GM12878 (cell line): Measurements from ENCODE around the gene TIMP2. TPM values are rescaled to one million over a fixed set of nuclear protein-coding genes. Genes with fewer than 3 reads are reported as not detected.

Experiments used
- ATAC-seq: fragments of 200-7000 bp; cut with Tn5 transposase; 3 replicates; pipeline ENCODE4 v1.9.1; 2020; ENCODE audit warnings: mild to moderate bottlenecking, moderate library complexity
- BruUV-seq: library from RNA; stranded (reverse); fragments of 400-500 nt; replicated peaks from 2 replicates; lab custom pipeline; 2021; lab: Mats Ljungman, UMichigan
- CTCF ChIA-PET: fragments of 300-600 bp; sonication (Branson Sonifier 250); formaldehyde crosslinking; extraction: SDS; loops from one replicate; lab custom pipeline; 2021; ENCODE audit warnings: inconsistent platforms; lab: Yijun Ruan, JAX
- POLR2A ChIA-PET: fragments of 350-600 bp; formaldehyde crosslinking; extraction: SDS; loops from one replicate; lab custom pipeline; 2021; ENCODE audit warnings: inconsistent platforms; lab: Charles Lee
- RAD21 ChIA-PET: fragments of 300-600 bp; sonication (Branson Sonifier 250); formaldehyde crosslinking; loops from one replicate; lab custom pipeline; 2023; ENCODE audit warnings: antibody characterized with exemption; ENCODE audit not compliant: unreplicated experiment; lab: Charles Lee
- SMC1A ChIA-PET: fragments of 300-600 bp; sonication (Branson Sonifier 250); formaldehyde crosslinking; loops from one replicate; lab custom pipeline; 2023; ENCODE audit not compliant: unreplicated experiment, uncharacterized antibody; lab: Charles Lee
- DNase-seq: peaks from one replicate; pipeline ENCODE4 v3.0.0-alpha.2; 2011; ENCODE audit warnings: low read depth, low spot score
- FAIRE-seq: peaks from 3 replicates; lab custom pipeline; 2011; peaks lifted over from hg19 to GRCh38; lab: Jason Lieb, UNC
- H2AFZ ChIP-seq: 2 replicates; pipeline ENCODE4 v1.6.0; 2011; ENCODE audit warnings: low read depth, low read length, control low read depth; ENCODE audit not compliant: control insufficient read depth
- H3K27ac ChIP-seq: 2 replicates; pipeline ENCODE4 v1.5.1; 2011; ENCODE audit warnings: control low read depth; ENCODE audit not compliant: control insufficient read depth, insufficient read depth
- H3K27me3 ChIP-seq, 2 experiments: replicated peaks in 1 of 2; 2 replicates each; pipeline versions ENCODE4 v1.6.0 to v1.6.1; 2011; ENCODE audit warnings: low read length in 1 of 2; ENCODE audit not compliant: control insufficient read depth in 2 of 2, insufficient read depth in 2 of 2
- H3K36me3 ChIP-seq, 2 experiments: 2 replicates each; pipeline ENCODE4 v1.5.1; 2011; ENCODE audit warnings: low read length in 1 of 2; ENCODE audit not compliant: control insufficient read depth in 2 of 2, insufficient read depth in 2 of 2
- H3K4me1 ChIP-seq: 2 replicates; pipeline ENCODE4 v1.6.1; 2011; ENCODE audit warnings: mild to moderate bottlenecking, low read length, moderate library complexity, mixed read lengths; ENCODE audit not compliant: control insufficient read depth, insufficient read depth
- H3K4me2 ChIP-seq: 2 replicates; pipeline ENCODE4 v1.6.0; 2011; ENCODE audit warnings: control low read depth; ENCODE audit not compliant: control insufficient read depth, insufficient read depth
- H3K4me3 ChIP-seq: fragments of 200-600 bp; sonication (generic); 2 replicates; pipeline ENCODE4 v1.5.1; 2016
- H3K79me2 ChIP-seq: 2 replicates; pipeline ENCODE4 v1.6.0; 2011; ENCODE audit warnings: low read length; ENCODE audit not compliant: control insufficient read depth, insufficient read depth
- H3K9ac ChIP-seq: 2 replicates; pipeline ENCODE4 v1.8.0; 2011; ENCODE audit warnings: low read length, control low read depth, mixed read lengths; ENCODE audit not compliant: control insufficient read depth, insufficient read depth
- H3K9me3 ChIP-seq: replicated peaks from 3 replicates; pipeline ENCODE4 v1.5.1; 2011; ENCODE audit warnings: mild to moderate bottlenecking, low read length; ENCODE audit not compliant: control insufficient read depth, insufficient read depth
- H4K20me1 ChIP-seq: 2 replicates; pipeline ENCODE4 v1.6.0; 2011; ENCODE audit not compliant: control insufficient read depth, insufficient read depth
- BHLHE40 ChIP-seq, 2 experiments: fragments of 450-650 bp in 1 of 2; IDR thresholded peaks; 2 replicates each; pipeline ENCODE4 v1.6.1; 2011 to 2017; ENCODE audit warnings: low read depth in 2 of 2, borderline replicate concordance in 1 of 2, improper control_type of control experiment in 1 of 2, low read length in 1 of 2, mild to moderate bottlenecking in 1 of 2
- GABPA ChIP-seq: IDR thresholded peaks from 2 replicates; pipeline ENCODE4 v1.6.1; 2014; ENCODE audit warnings: antibody characterized with exemption, low read depth, mild to moderate bottlenecking, inconsistent platforms
- NFXL1 ChIP-seq: fragments of 450-650 bp; IDR thresholded peaks from 2 replicates; pipeline ENCODE4 v1.6.1; 2017; ENCODE audit warnings: antibody characterized with exemption, mild to moderate bottlenecking, borderline replicate concordance
- POU2F2 ChIP-seq: IDR thresholded peaks from 3 replicates; pipeline ENCODE4 v1.6.1; 2011; ENCODE audit warnings: low read depth, mild to moderate bottlenecking, low read length, borderline replicate concordance
- RAD21 ChIP-seq: IDR thresholded peaks from 2 replicates; pipeline ENCODE4 v1.6.1; 2011; ENCODE audit warnings: mild to moderate bottlenecking, low read depth, low read length, moderate library complexity; ENCODE audit not compliant: insufficient read depth
- WGBS: methylation state at CpG from one replicate; pipeline ENCODE4 v1.1.6; 2016; ENCODE audit warnings: low lambda C conversion rate; ENCODE audit not compliant: insufficient replicate concordance, insufficient coverage; ENCODE audit errors: missing lambda C conversion rate; 5-methylcytosine and 5-hydroxymethylcytosine counted together
- in situ Hi-C: fragments of 300-500 bp; cut with MboI; formaldehyde crosslinking; loops from 9 replicates; pipeline ENCODE4 v1.14.3; 2018; ENCODE audit warnings: mixed read lengths
- intact Hi-C: fragments of 100-400 bp; cut with micrococcal nuclease; formaldehyde crosslinking; loops from one replicate; pipeline ENCODE4 v1.14.2; 2022; ENCODE audit not compliant: unreplicated experiment
- polyA plus RNA-seq, 11 experiments: library from polyadenylated mRNA; depleted of rRNA in 4 of 11; unstranded in 6 of 11; stranded (reverse) in 5 of 11; fragments of >200 nt; fragmentation: Nextera tagmentation in 4 of 11; fragmentation: Illumina TruSeq in 1 of 11; extraction: Ambion mirVana in 4 of 11; extraction: Trizol in 1 of 11; gene quantifications; 1 replicate in 1 of 11; 2 replicates in 10 of 11; pipeline versions ENCODE4 v1.2.1 to v1.2.3, GENCODE V29; 2011 to 2016; ENCODE audit warnings: inconsistent platforms in 2 of 11, missing spikeins in 2 of 11, low read depth in 1 of 11
- total RNA-seq, 4 experiments: library from RNA; depleted of rRNA in 3 of 4; stranded (reverse); fragments of >200 nt in 3 of 4; fragmentation: Illumina TruSeq in 1 of 4; extraction: Trizol in 1 of 4; gene quantifications; 2 replicates each; pipeline versions ENCODE4 v1.2.1 to v1.2.3, GENCODE V29; 2013 to 2021
- TF ChIP-seq, protein P1 (sequence below): fragments of 450-650 bp; IDR thresholded peaks from 2 replicates; pipeline ENCODE4 v1.6.1; 2016; ENCODE audit warnings: mild to moderate bottlenecking, moderate library complexity, borderline replicate concordance

Gene TIMP2
- total and polyA plus RNA-seq, 10 of the 15 experiments (the other 5 are each of a cell fraction or from before 2014, with no cell fraction given): 0.03 to 0.41 (median 0.04) TPM; not detected in 7

DNA sequence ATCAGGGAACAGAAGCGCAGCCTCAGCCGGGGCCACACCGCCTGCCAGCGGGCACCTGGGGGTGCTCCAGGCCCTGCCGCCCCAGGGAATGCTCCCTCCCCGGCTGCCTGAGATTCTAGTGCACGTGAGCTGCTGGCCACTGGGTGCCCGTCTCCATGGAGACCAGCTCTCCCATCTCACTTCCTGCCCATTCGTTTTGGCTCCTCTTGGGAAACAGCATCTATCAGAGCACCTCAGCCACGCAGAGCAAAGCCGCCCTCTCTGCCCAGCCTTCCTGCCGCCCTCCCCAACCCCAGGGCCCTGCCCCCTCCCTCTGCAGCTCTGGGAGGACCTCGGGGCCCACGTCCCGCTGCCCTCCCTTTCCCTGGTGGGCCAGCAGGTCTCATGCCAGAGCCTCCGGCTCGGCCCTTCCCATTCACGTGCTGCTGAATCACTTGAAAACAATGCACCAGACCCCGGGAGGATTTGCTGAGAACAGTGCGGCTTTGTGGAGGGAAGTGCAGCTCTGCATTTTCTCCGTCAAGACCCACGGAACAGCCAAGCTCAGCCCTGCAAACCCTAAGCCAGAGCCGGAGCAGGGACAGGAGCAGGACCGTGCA is 41.6 kb downstream of the TIMP2 start:
- Histone ChIP-seq H4K20me1 (no peaks in the 10 kb centered on the region), H3K27ac (no peak overlapping the region), H3K4me1 (peaks cover 13% of the 10 kb centered on the region), H3K27me3 (peaks cover 0 to 2% of the 10 kb centered on the region in 2 experiments; a peak in 2 of 4 replicates), H3K79me2 (no peaks in the 10 kb centered on the region), H3K36me3 (no peaks in the 10 kb centered on the region), H2AFZ (no peak overlapping the region; the same call in 1 of the 2 replicates), H3K4me2 (no peak overlapping the region), H3K9ac (no peak overlapping the region), H3K4me3 (no peak overlapping the region), H3K9me3 (no peaks in the 10 kb centered on the region)
- WGBS: 23% methylated on average over 16 of the region's 24 CpGs
- ChIA-PET RAD21 (no interaction called here), SMC1A (no interaction called here), POLR2A (no interaction called here), CTCF (no interaction called here)
- FAIRE-seq: no peak
- no peak for TF ChIP-seq RAD21
- TF ChIP-seq BHLHE40 (IDR thresholded peaks at IDR 0.05; ENCODE audit: borderline replicate concordance in 1 of 2, low read depth in 2 of 2, low read length in 1 of 2): peak in 1 of 2 experiments; percentile 46; a peak in 2 of 4 replicates
- no peak for DNase-seq
- intact Hi-C loops (no loop called here), in situ Hi-C loops (no loop called here)
- no peak for ATAC-seq
- no TSS peak for BruUV-seq

DNA sequence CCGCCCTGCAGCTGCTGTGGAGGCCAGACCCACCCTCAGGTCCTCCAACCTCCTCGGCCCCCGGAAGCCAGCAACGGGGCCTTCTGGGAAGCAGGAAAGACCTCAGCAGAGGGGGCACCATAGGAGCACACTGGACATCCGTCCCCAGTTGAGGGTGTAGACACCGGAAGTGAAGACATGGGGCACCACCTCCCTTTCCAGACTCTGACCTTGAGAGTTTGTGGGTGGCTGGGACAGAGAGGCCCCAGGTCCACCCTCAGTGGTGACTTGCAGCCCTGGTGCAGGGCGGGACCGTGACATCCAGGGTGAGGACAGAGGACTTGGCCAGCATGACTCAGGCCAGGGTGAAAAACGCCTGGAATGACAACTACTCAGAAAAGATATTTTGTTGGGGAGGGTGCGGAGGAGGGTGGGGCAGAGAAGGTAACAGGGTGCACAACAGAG is 42.1 kb downstream of the TIMP2 start:
- WGBS: 39% methylated on average over 10 of the region's 10 CpGs
- SMC1A ChIA-PET: no interaction called here
- CTCF ChIA-PET: no interaction called here

More for the DNA sequence above, 42.1 kb downstream of the TIMP2 start:
- Histone ChIP-seq H3K4me1 (peaks cover 12% of the 10 kb centered on the region), H3K4me3 (no peak overlapping the region), H3K9ac (no peak overlapping the region), H3K27me3 (peaks cover 0 to 2% of the 10 kb centered on the region in 2 experiments; a peak in 2 of 4 replicates), H3K27ac (no peak overlapping the region), H3K36me3 (no peaks in the 10 kb centered on the region), H2AFZ (peak overlapping the region; percentile 67), H3K4me2 (peak overlapping the region; percentile 15; the same call in 1 of the 2 replicates), H4K20me1 (no peaks in the 10 kb centered on the region), H3K9me3 (no peaks in the 10 kb centered on the region), H3K79me2 (no peaks in the 10 kb centered on the region)
- TF ChIP-seq, protein P1, sequence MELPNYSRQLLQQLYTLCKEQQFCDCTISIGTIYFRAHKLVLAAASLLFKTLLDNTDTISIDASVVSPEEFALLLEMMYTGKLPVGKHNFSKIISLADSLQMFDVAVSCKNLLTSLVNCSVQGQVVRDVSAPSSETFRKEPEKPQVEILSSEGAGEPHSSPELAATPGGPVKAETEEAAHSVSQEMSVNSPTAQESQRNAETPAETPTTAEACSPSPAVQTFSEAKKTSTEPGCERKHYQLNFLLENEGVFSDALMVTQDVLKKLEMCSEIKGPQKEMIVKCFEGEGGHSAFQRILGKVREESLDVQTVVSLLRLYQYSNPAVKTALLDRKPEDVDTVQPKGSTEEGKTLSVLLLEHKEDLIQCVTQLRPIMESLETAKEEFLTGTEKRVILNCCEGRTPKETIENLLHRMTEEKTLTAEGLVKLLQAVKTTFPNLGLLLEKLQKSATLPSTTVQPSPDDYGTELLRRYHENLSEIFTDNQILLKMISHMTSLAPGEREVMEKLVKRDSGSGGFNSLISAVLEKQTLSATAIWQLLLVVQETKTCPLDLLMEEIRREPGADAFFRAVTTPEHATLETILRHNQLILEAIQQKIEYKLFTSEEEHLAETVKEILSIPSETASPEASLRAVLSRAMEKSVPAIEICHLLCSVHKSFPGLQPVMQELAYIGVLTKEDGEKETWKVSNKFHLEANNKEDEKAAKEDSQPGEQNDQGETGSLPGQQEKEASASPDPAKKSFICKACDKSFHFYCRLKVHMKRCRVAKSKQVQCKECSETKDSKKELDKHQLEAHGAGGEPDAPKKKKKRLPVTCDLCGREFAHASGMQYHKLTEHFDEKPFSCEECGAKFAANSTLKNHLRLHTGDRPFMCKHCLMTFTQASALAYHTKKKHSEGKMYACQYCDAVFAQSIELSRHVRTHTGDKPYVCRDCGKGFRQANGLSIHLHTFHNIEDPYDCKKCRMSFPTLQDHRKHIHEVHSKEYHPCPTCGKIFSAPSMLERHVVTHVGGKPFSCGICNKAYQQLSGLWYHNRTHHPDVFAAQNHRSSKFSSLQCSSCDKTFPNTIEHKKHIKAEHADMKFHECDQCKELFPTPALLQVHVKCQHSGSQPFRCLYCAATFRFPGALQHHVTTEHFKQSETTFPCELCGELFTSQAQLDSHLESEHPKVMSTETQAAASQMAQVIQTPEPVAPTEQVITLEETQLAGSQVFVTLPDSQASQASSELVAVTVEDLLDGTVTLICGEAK: peak; percentile 43; the same call in 1 of the 2 replicates
- TF ChIP-seq POU2F2 (no peak), GABPA (peak; percentile 61; the same call in 1 of the 2 replicates), NFXL1 (no peak)
- no TSS peak for BruUV-seq
- ChIA-PET POLR2A (no interaction called here), RAD21 (no interaction called here)
- DNase-seq (no peak), ATAC-seq (peak; percentile 68), FAIRE-seq (no peak)
- in situ Hi-C loops (no loop called here), intact Hi-C loops (no loop called here)
